GM13977 (cell line): ENCODE results near the gene USP53.
"Not testable (repeated sequence)": the region's sequence is repeated elsewhere in the genome, so short reads cannot be mapped to it uniquely, and the experiment has no call there.

Experiments
- DNase-seq: peaks from one replicate; pipeline ENCODE4 v3.0.0; 2012; ENCODE audit warnings: low spot score
- CTCF ChIP-seq: IDR thresholded peaks from 2 replicates; pipeline ENCODE4 v1.5.1; 2012; ENCODE audit warnings: mild to moderate bottlenecking, control low read depth; ENCODE audit not compliant: insufficient read depth; ENCODE audit errors: extremely low read depth, missing control alignments
- in situ Hi-C: fragments of 300-500 bp; cut with MboI; formaldehyde crosslinking; loops from one replicate; pipeline ENCODE4 v1.12.0; 2022; ENCODE audit warnings: low sequenced_read_pairs, low pct_unique_long_range_greater_than_20kb, mixed read lengths, inconsistent platforms; ENCODE audit not compliant: unreplicated experiment

USP53 gene

GRCh38 chr4:119246177-119246733 lies 33.7 kb downstream of the USP53 start:
- TF ChIP-seq CTCF, result no peak
- in situ Hi-C loops, result no loop called here
- DNase-seq, result no peak

DNA sequence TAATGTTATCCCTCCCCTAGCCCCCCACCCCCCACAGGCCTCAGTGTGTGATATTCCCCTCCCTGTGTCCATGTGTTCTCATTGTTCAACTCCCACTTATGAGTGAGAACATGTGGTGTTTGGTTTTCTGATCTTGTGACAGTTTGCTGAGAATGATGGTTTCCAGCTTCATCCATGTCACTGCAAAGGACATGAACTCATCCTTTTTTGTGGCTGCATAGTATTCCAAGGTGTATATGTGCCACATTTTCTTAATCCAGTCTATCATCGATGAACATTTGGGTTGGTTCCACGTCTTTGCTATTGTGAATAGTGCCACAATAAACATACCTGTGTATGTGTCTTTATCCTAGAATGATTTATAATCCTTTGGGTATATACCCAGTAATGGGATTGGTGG lies 38.5 kb downstream of the USP53 start:
- DNase-seq, in situ Hi-C loops: not testable (repeated sequence)

DNA sequence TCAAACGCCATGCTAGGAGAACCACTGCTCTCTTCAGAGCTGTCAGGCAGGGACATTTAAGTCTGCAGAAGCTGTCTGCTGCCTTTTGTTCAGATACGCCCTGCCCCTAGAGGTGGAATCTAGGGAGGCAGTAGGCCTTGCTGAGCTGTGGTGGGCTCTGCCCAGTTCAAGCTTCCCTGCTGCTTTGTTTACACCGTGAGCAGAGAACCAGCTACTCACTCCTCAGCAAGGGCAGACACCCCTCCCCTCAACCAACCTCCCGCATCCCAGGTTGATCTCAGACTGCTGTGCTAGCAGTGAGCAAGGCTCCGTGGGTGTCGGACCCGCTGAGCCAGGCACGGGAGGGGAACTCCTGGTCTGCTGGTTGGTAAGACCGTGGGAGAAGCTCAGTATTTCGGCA lies 42.7 kb downstream of the USP53 start:
- DNase-seq, in situ Hi-C loops: not testable (repeated sequence)

GRCh38 chr4:119260528-119260927 lies 48.0 kb downstream of the USP53 start:
- no peak for DNase-seq
- no peak for TF ChIP-seq CTCF
- in situ Hi-C loops, result no loop called here

GRCh38 chr4:119261986-119262385 lies 49.5 kb downstream of the USP53 start:
- in situ Hi-C loops, result no loop called here
- DNase-seq, result no peak
- TF ChIP-seq CTCF, result no peak

- no peak for DNase-seq
- TF ChIP-seq CTCF, result no peak
- in situ Hi-C loops, result no loop called here
Observed at GRCh38 chr4:119264743-119265142, 52.2 kb downstream of the USP53 start.

DNA sequence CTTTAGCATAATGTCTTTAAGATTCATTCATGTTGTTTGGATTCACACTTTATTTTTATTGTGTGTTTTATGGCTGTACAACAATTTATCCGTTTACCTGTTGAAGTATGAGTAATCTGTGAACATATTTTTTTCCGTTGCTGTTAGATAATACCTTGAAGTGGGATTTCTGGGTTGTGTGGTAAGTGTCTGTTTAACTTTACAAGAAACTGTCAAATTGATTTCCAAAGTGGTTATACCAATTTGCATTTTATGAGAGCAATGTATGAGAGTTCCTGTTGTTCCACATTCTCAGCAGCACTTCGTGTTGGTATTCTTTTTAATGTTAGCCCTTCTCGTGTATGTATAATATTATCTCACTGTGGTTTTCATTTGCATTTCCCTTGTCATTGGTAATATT lies 53.6 kb downstream of the USP53 start:
- TF ChIP-seq CTCF, result no peak
- no peak for DNase-seq
- in situ Hi-C loops, result no loop called here

DNA sequence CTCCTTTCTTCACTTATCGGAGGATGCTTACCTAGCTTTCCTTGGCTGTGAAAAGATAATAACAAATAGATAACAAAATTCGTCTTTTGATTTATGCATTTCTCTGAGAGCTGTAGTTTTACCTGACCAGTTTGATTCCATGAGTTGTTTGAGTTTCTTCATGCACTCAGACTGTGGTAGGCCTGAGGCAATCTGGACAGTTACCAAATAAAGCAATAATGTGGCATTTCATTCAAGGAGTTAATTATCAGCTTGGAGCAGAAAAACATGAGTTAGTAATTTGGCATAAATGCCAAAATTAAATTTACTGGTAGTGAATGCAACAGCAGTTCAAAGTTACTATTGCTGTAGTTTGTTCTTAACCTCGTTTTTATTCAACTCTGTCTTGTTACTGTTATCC lies 56.0 kb downstream of the USP53 start:
- no peak for DNase-seq
- TF ChIP-seq CTCF, result no peak
- in situ Hi-C loops, result no loop called here
